OCI-LY1 (cell line): ENCODE measurements around the gene AKAP9.

Experiments
- CTCF ChIP-seq: fragments of 200-600 bp; sonication (generic), shearing (Covaris generic); IDR thresholded peaks from 2 replicates; pipeline ENCODE4 v1.5.1; 2017; ENCODE audit warnings: mild to moderate bottlenecking, antibody characterized with exemption, low read length, moderate library complexity, mixed read lengths
- EZH2 ChIP-seq: fragments of 200-600 bp; sonication (generic), shearing (Covaris generic); IDR thresholded peaks from 2 replicates; pipeline ENCODE4 v1.8.0; 2017; ENCODE audit warnings: borderline replicate concordance, mixed run types, mild to moderate bottlenecking, antibody characterized with exemption, low read length, moderate library complexity, mixed read lengths

- TF ChIP-seq CTCF: no peak
- no peak for TF ChIP-seq EZH2
Observed at GRCh38 chr7:91957232-91957631, 16.6 kb downstream of the AKAP9 start.
